Measurements from ENCODE around the gene TMEM266. TPM values are rescaled to one million over a fixed set of nuclear protein-coding genes. Genes with fewer than 3 reads are reported as not detected.

The TMEM266 gene
- total RNA-seq, 1 experiment from 2014 or later, result 0.10 TPM

DNA sequence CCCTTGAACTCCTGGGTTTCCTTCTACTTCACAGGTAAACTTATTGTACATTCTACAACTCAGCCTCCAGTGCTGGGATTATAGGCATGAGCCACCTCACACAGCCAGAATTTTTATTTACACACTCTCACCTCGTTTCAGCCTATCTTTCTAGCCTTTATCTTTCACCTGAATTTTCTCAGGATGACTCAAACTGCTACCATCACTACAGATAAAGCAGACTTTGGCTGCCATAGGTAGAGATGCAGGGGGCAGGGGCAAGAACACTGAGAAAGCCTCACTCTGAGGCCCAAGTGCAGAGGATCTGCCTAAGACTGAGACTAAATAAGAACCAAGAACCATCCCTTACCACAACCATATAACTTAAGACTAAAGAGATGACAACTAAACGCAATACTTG, 192.5 kb downstream of the TMEM266 start:
- peaks cover 24% of the 10 kb centered on the region for H3K36me3 ChIP-seq
- no peak for DNase-seq
- no peaks in the 10 kb centered on the region for H3K27me3 ChIP-seq
- H3K4me1 ChIP-seq, result no peaks in the 10 kb centered on the region
- no peak overlapping the region for H3K27ac ChIP-seq
- H3K9me3 ChIP-seq (replicated peaks), result no peaks in the 10 kb centered on the region; the same call in 1 of the 2 replicates
- no peak overlapping the region for H3K4me3 ChIP-seq

DNA sequence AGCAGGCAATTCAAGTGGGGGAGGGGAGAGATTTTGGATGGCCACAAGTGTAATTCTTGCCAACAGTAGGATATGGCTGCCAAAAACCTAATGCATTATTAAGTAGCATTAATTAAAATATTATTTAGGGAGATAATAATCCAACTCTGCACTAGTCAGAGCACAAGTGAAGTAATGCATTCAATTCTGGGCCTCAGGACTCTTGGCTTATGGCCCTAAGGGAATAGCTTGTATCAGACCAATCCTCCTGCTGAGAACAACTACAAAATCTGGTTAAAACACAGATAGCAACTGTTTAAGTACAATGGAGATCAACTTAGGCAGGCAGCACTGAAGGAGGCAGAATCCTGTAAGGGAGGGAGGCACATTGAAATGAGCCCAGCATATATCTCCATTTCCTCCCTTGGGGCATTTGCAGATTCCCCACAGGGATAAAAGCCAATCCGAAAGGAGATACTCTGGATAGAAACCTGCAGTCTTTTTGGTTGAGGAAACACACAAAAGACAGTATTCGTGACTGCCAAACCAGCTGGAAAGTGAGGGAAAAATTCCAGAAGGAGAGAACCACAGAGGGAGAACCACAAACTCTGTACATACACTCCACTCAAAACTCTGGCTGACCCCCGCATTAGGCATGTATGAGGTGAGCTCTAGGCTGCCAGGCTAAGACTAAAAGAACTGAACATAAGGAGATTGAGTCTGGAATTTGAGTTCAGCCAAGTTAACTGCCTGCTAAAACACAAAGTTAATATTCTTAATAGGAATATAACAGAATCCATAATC, 194.1 kb downstream of the TMEM266 start:
- Histone ChIP-seq H3K36me3 (peaks cover 23% of the 10 kb centered on the region), H3K4me3 (no peak overlapping the region), H3K27ac (no peak overlapping the region), H3K4me1 (no peaks in the 10 kb centered on the region), H3K9me3 (replicated peaks) (no peaks in the 10 kb centered on the region; the same call in 1 of the 2 replicates), H3K27me3 (no peaks in the 10 kb centered on the region)
- DNase-seq, result peak in 1 of 2 experiments; percentile 54

Other genes with a start within 250 kb of the TMEM266 start
- 30.8 and 31.5 TPM in 2 replicates for gene UBE2Q2, start 216.5 kb upstream of the TMEM266 start, total RNA-seq (2014; rRNA removed; shearing (Covaris generic))
- 48.5 and 51.8 TPM in 2 replicates for gene FBXO22, start 156.1 kb upstream of the TMEM266 start, total RNA-seq (2014; rRNA removed; shearing (Covaris generic))
- 1.0 and 1.4 TPM in 2 replicates for gene NRG4, start 47.6 kb upstream of the TMEM266 start, total RNA-seq (2014; rRNA removed; shearing (Covaris generic))